Keratinocyte (primary cell): ENCODE results near the gene TAP1. TPM values are rescaled to one million over a fixed set of nuclear protein-coding genes. Genes with fewer than 3 reads are reported as not detected.

Experiments used
- DNase-seq: peaks from one replicate; pipeline ENCODE4 v3.0.0-alpha.2; 2011; ENCODE audit warnings: low read depth, missing footprints, low spot score
- FAIRE-seq: peaks from 2 replicates; lab custom pipeline; 2011; peaks lifted over from hg19 to GRCh38; lab: Jason Lieb, UNC
- H2AFZ ChIP-seq: 2 replicates; pipeline ENCODE4 v1.6.0; 2012; ENCODE audit warnings: low read length, control low read depth, inconsistent platforms; ENCODE audit not compliant: control insufficient read depth
- H3K27ac ChIP-seq: 2 replicates; pipeline ENCODE4 v1.5.1; 2011; ENCODE audit warnings: low read length; ENCODE audit not compliant: control insufficient read depth, insufficient read depth
- H3K27me3 ChIP-seq: 3 replicates; pipeline ENCODE4 v1.6.0; 2011; ENCODE audit warnings: low read length; ENCODE audit not compliant: control insufficient read depth, insufficient read depth; ENCODE audit errors: extremely low read depth
- H3K36me3 ChIP-seq, 2 experiments: 2 replicates in 1 of 2; 3 replicates in 1 of 2; pipeline ENCODE4 v1.5.1; 2011; ENCODE audit warnings: low read length in 2 of 2, mild to moderate bottlenecking in 1 of 2; ENCODE audit not compliant: control insufficient read depth in 2 of 2, insufficient read depth in 2 of 2; ENCODE audit errors: extremely low read depth in 1 of 2
- H3K4me1 ChIP-seq: 3 replicates; pipeline ENCODE4 v1.5.1; 2011; ENCODE audit warnings: low read length; ENCODE audit not compliant: control insufficient read depth, insufficient read depth; ENCODE audit errors: extremely low read depth
- H3K4me2 ChIP-seq: 3 replicates; pipeline ENCODE4 v1.6.0; 2011; ENCODE audit warnings: low read depth, low read length; ENCODE audit not compliant: control insufficient read depth, insufficient read depth; ENCODE audit errors: extremely low read depth
- H3K4me3 ChIP-seq, 3 experiments: fragments of 200-600 bp in 1 of 3; sonication (generic) in 1 of 3; 2 replicates in 2 of 3; 3 replicates in 1 of 3; pipeline ENCODE4 v1.5.1; 2011 to 2016; ENCODE audit warnings: low read length in 3 of 3, mild to moderate bottlenecking in 3 of 3, control low read depth in 2 of 3, inconsistent platforms in 1 of 3, low read depth in 1 of 3, mixed read lengths in 1 of 3, mixed run types in 1 of 3, moderate library complexity in 1 of 3; ENCODE audit not compliant: control insufficient read depth in 2 of 3, insufficient read depth in 2 of 3; ENCODE audit errors: extremely low read depth in 1 of 3
- H3K79me2 ChIP-seq: 2 replicates; pipeline ENCODE4 v1.6.0; 2012; ENCODE audit warnings: low read length; ENCODE audit not compliant: control insufficient read depth, insufficient read depth
- H3K9ac ChIP-seq: 3 replicates; pipeline ENCODE4 v1.6.0; 2011; ENCODE audit warnings: low read length; ENCODE audit not compliant: control insufficient read depth, insufficient read depth; ENCODE audit errors: extremely low read depth
- H3K9me1 ChIP-seq: 3 replicates; pipeline ENCODE4 v1.6.0; 2011; ENCODE audit warnings: low read length; ENCODE audit not compliant: control insufficient read depth, insufficient read depth; ENCODE audit errors: extremely low read depth
- H3K9me3 ChIP-seq: 2 replicates; pipeline ENCODE4 v1.5.1; 2012; ENCODE audit warnings: low read depth, low read length; ENCODE audit not compliant: control insufficient read depth
- H4K20me1 ChIP-seq: 3 replicates; pipeline ENCODE4 v1.6.0; 2011; ENCODE audit warnings: low read length; ENCODE audit not compliant: control insufficient read depth, insufficient read depth; ENCODE audit errors: extremely low read depth
- EZH2 ChIP-seq: IDR thresholded peaks from one replicate; pipeline ENCODE4 v1.6.1; 2012; ENCODE audit warnings: inconsistent platforms, mild to moderate bottlenecking, low read length, moderate library complexity
- dilution Hi-C: fragments of 300-500 bp; cut with MboI; formaldehyde crosslinking; loops from one replicate; pipeline ENCODE4 v1.7.0; 2020; ENCODE audit warnings: low sequenced_read_pairs; ENCODE audit not compliant: extremely low pct_ligation_motif_present
- polyA plus RNA-seq, 5 experiments: library from polyadenylated mRNA; depleted of rRNA in 3 of 5; stranded (reverse) in 3 of 5; stranded (forward) in 1 of 5; unstranded in 1 of 5; fragments of >200 nt; gene quantifications; 1 replicate in 1 of 5; 2 replicates in 3 of 5; 3 replicates in 1 of 5; pipeline versions ENCODE4 v1.2.1 to v1.2.3, GENCODE V29; 2011 to 2012; ENCODE audit warnings: missing spikeins in 2 of 5, low read depth in 1 of 5, low replicate concordance in 1 of 5
- TF ChIP-seq, protein P1 (sequence below), 3 experiments: IDR thresholded peaks in 1 of 3; conservative IDR thresholded peaks in 1 of 3; optimal IDR thresholded peaks in 1 of 3; 2 replicates in 2 of 3; 3 replicates in 1 of 3; pipeline versions ENCODE3 to v1.5.1; 2011; ENCODE audit warnings: low read length in 3 of 3, mild to moderate bottlenecking in 3 of 3, moderate library complexity in 2 of 3, control low read depth in 1 of 3, inconsistent platforms in 1 of 3; ENCODE audit not compliant: insufficient read depth in 2 of 3; ENCODE audit errors: extremely low read depth in 1 of 3

Gene TAP1
- polyA plus RNA-seq, 1 donor (not counting 4 experiments of a cell fraction or from before 2014, with no cell fraction given) = 56.1 TPM

DNA sequence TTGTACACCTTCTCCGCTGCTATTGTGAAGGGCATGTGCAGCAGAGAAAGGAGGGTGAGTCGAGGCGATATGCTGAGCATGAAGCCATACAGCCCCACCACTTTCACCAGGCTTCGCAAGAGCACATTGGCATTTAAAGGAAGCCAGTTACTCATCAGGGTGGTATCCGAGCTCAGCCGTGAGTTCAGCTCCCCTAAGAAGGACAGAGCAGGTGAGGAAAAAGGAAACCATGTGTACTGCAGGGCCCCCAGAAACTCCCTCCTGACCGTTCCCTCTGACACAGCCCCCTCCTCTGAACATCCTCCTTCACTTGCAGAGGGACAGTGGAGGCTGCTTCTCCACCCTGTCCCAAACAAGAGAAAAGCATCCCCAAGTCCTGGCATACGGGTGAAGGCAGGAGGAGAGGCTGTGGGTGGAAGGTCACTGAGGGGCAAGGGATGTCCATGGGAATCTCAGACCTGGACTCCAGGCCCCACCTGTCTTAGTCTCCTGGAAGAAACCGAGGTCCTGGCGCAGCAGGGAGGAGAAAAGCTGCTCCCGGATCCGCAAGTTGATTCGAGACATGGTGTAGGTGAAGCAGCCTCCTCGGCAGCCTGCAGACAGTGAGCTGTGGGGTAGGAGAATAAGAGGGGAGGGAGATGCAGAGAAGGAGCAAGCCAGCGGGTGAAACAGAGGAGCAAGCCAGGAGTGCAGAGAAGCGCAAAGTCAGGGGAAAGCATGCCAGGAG is 18.2 kb downstream of the TAP1 start:
- no peaks in the 10 kb centered on the region for H3K9me1 ChIP-seq
- H3K9ac ChIP-seq = no peak overlapping the region
- H3K36me3 ChIP-seq = peaks cover 14 to 18% of the 10 kb centered on the region in 2 experiments
- H4K20me1 ChIP-seq = no peaks in the 10 kb centered on the region
- H3K27me3 ChIP-seq = no peaks in the 10 kb centered on the region
- FAIRE-seq (no peak), DNase-seq (no peak)
- no peak overlapping the region for H2AFZ ChIP-seq
- no peaks in the 10 kb centered on the region for H3K9me3 ChIP-seq
- no peak overlapping the region for H3K4me2 ChIP-seq
- TF ChIP-seq EZH2 = no peak
- TF ChIP-seq, protein P1, sequence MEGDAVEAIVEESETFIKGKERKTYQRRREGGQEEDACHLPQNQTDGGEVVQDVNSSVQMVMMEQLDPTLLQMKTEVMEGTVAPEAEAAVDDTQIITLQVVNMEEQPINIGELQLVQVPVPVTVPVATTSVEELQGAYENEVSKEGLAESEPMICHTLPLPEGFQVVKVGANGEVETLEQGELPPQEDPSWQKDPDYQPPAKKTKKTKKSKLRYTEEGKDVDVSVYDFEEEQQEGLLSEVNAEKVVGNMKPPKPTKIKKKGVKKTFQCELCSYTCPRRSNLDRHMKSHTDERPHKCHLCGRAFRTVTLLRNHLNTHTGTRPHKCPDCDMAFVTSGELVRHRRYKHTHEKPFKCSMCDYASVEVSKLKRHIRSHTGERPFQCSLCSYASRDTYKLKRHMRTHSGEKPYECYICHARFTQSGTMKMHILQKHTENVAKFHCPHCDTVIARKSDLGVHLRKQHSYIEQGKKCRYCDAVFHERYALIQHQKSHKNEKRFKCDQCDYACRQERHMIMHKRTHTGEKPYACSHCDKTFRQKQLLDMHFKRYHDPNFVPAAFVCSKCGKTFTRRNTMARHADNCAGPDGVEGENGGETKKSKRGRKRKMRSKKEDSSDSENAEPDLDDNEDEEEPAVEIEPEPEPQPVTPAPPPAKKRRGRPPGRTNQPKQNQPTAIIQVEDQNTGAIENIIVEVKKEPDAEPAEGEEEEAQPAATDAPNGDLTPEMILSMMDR (optimal IDR thresholded peaks at IDR 0.05 in 1 of 3, IDR thresholded peaks at IDR 0.05 in 1 of 3, conservative IDR thresholded peaks at IDR 0.05 in 1 of 3; ENCODE audit: extremely low read depth in 1 of 3, insufficient read depth in 2 of 3, low read length in 3 of 3) = no peak
- no peak overlapping the region for H3K27ac ChIP-seq
- H3K4me3 ChIP-seq = no peak overlapping the region
- dilution Hi-C loops = no loop called here
- H3K4me1 ChIP-seq = peaks cover 15% of the 10 kb centered on the region
- H3K79me2 ChIP-seq = peaks cover 22% of the 10 kb centered on the region

DNA sequence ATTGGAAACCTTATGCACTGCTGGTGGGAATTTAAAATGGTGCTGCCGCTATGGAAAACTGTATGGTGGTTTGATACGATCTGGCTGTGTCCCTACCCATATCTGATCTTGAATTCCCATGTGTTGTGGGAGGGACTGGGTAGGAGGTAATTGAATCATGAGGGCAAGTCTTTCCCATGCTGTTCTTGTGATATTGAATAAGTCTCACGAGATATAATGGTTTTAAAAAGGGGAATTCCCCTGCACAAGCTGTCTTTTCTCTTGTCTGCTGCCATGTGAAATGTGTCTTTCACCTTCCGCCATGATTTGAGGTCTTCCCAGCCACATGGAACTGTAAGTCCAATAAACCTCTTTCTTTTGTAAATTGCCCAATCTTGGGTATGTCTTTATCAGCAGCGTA is 19.8 kb downstream of the TAP1 start:
- no peak for TF ChIP-seq EZH2
- TF ChIP-seq, protein P1 (optimal IDR thresholded peaks at IDR 0.05 in 1 of 3, IDR thresholded peaks at IDR 0.05 in 1 of 3, conservative IDR thresholded peaks at IDR 0.05 in 1 of 3; ENCODE audit: extremely low read depth in 1 of 3, insufficient read depth in 2 of 3, low read length in 3 of 3) = no peak
- Histone ChIP-seq H3K9me3 (no peaks in the 10 kb centered on the region), H3K4me2 (no peak overlapping the region), H3K36me3 (peaks cover 25 to 33% of the 10 kb centered on the region in 2 experiments), H3K27me3 (no peaks in the 10 kb centered on the region), H3K4me3 (no peak overlapping the region), H3K9me1 (no peaks in the 10 kb centered on the region), H4K20me1 (no peaks in the 10 kb centered on the region), H3K27ac (no peak overlapping the region), H2AFZ (no peak overlapping the region), H3K9ac (no peak overlapping the region), H3K4me1 (peaks cover 15% of the 10 kb centered on the region), H3K79me2 (peaks cover 22% of the 10 kb centered on the region)
- dilution Hi-C loops = no loop called here
- DNase-seq (no peak), FAIRE-seq (no peak)
